Lower leg skin (tissue), 4 donors: ENCODE measurements around the gene LGALS8. TPM values are rescaled to one million over a fixed set of nuclear protein-coding genes. Genes with fewer than 3 reads are reported as not detected.

Experiments used
- DNase-seq, 2 donors: peaks; one replicate each; pipeline ENCODE4 v3.0.0-alpha.2; 2019; ENCODE audit warnings: low spot score in 2 of 2
- H3K4me3 ChIP-seq: fragments of 200-600 bp; sonication (generic); 2 replicates; pipeline ENCODE4 v1.5.1; 2017; ENCODE audit warnings: mild to moderate bottlenecking, low read depth; ENCODE audit not compliant: poor library complexity, severe bottlenecking
- CTCF ChIP-seq, 3 donors: fragments of 450-650 bp; IDR thresholded peaks; one replicate each; pipeline ENCODE4 v1.5.1; 2016; ENCODE audit warnings: antibody characterized with exemption in 3 of 3, mild to moderate bottlenecking in 3 of 3, moderate library complexity in 2 of 3
- POLR2A ChIP-seq, 2 donors: fragments of 450-650 bp; IDR thresholded peaks; one replicate each; pipeline ENCODE4 v1.6.1; 2016 to 2017; ENCODE audit warnings: antibody characterized with exemption in 2 of 2, mild to moderate bottlenecking in 1 of 2, moderate library complexity in 1 of 2
- WGBS, 2 donors: methylation state at CpG; one replicate each; pipeline ENCODE4 v1.1.5; 2018; 5-methylcytosine and 5-hydroxymethylcytosine counted together
- intact Hi-C: fragments of 100-400 bp; cut with DNase I; formaldehyde crosslinking; loops from one replicate; pipeline ENCODE4 v1.15.0; 2023; ENCODE audit warnings: low total_unique reads
- total RNA-seq, 4 donors: library from RNA; depleted of rRNA; stranded (reverse); fragments of >200 nt; gene quantifications; one replicate each; pipeline ENCODE4 v1.1.0, GENCODE V29; 2016

The LGALS8 gene
- total RNA-seq, 4 donors from 2014 or later: 80.2 to 138 (median 89.4) TPM

GRCh38 chr1:236489710-236490377 lies 33.9 kb upstream of the LGALS8 start:
- H3K4me3 ChIP-seq: no peak overlapping the region
- DNase-seq: no peak
- WGBS, 2 donors: 24 to 34% methylated on average over 11 of the region's 11 CpGs
- TF ChIP-seq POLR2A (IDR thresholded peaks at IDR 0.05) (no peak), CTCF (IDR thresholded peaks at IDR 0.05) (no peak)
- intact Hi-C loops: loop anchor here (5.0 kb wide), 1 partner anchor 378 kb away; no protein-coding TSS in a partner anchor

- no peak for TF ChIP-seq CTCF (IDR thresholded peaks at IDR 0.05)
- no peak for TF ChIP-seq POLR2A (IDR thresholded peaks at IDR 0.05)
- 75 to 80% methylated on average over 10 of the region's 10 CpGs for WGBS, 2 donors
- DNase-seq: peak in 1 of 2 donors; percentile 21
- H3K4me3 ChIP-seq: no peak overlapping the region
- intact Hi-C loops: loop anchor here (5.0 kb wide), 1 partner anchor 379 kb away; no protein-coding TSS in a partner anchor
Observed at GRCh38 chr1:236491469-236492136, 32.2 kb upstream of the LGALS8 start.

GRCh38 chr1:236492378-236492777 lies 31.4 kb upstream of the LGALS8 start:
- intact Hi-C loops: loop anchor here (5.0 kb wide), 1 partner anchor 380 kb away; no protein-coding TSS in a partner anchor
- DNase-seq: peak in 1 of 2 donors; percentile 20
- no peak overlapping the region for H3K4me3 ChIP-seq
- 94% methylated on average over 2 of the region's 2 CpGs for WGBS, 2 donors
- TF ChIP-seq POLR2A (IDR thresholded peaks at IDR 0.05) (no peak), CTCF (IDR thresholded peaks at IDR 0.05) (no peak)

GRCh38 chr1:236494082-236494481 lies 29.7 kb upstream of the LGALS8 start:
- no peak for DNase-seq
- WGBS, 2 donors: 92 to 94% methylated on average over 11 of the region's 11 CpGs
- no peak overlapping the region for H3K4me3 ChIP-seq
- intact Hi-C loops: loop anchor here (5.0 kb wide), 1 partner anchor 382 kb away; no protein-coding TSS in a partner anchor
- TF ChIP-seq POLR2A (IDR thresholded peaks at IDR 0.05) (no peak), CTCF (IDR thresholded peaks at IDR 0.05) (no peak)

GRCh38 chr1:236494586-236495466 lies 29.0 kb upstream of the LGALS8 start:
- no peak overlapping the region for H3K4me3 ChIP-seq
- DNase-seq: no peak
- 35 to 39% methylated on average over 10 of the region's 10 CpGs for WGBS, 2 donors
- TF ChIP-seq CTCF (IDR thresholded peaks at IDR 0.05) (no peak), POLR2A (IDR thresholded peaks at IDR 0.05) (no peak)
- intact Hi-C loops: loop anchor here (5.0 kb wide), 1 partner anchor 383 kb away; no protein-coding TSS in a partner anchor
